Esophagus muscularis mucosa (tissue), 4 donors: ENCODE results near the gene ASB16. TPM values are rescaled to one million over a fixed set of nuclear protein-coding genes. Genes with fewer than 3 reads are reported as not detected.

Experiments
- DNase-seq: peaks from one replicate; pipeline ENCODE4 v3.0.0-alpha.2; 2017; ENCODE audit errors: extremely low spot score
- H3K27ac ChIP-seq, 4 donors: fragments of 200-600 bp; sonication (generic); replicated peaks in 1 of 4; 1 replicate in 3 of 4; 2 replicates in 1 of 4; pipeline ENCODE4 v1.5.1; 2016 to 2019; ENCODE audit warnings: mild to moderate bottlenecking in 1 of 4
- H3K27me3 ChIP-seq, 4 donors: fragments of 200-600 bp; sonication (generic); one replicate each; pipeline versions ENCODE4 v1.5.1 to v1.6.0; 2016 to 2019
- H3K36me3 ChIP-seq, 4 donors: fragments of 200-600 bp; sonication (generic); one replicate each; pipeline ENCODE4 v1.5.1; 2016 to 2019
- H3K4me1 ChIP-seq, 4 donors: fragments of 200-600 bp; sonication (generic); one replicate each; pipeline ENCODE4 v1.5.1; 2016 to 2019
- H3K4me3 ChIP-seq, 4 donors: fragments of 200-600 bp; sonication (generic); 1 replicate in 2 of 4; 2 replicates in 2 of 4; pipeline ENCODE4 v1.5.1; 2016 to 2019; ENCODE audit warnings: mild to moderate bottlenecking in 4 of 4, moderate library complexity in 1 of 4
- H3K9me3 ChIP-seq, 4 donors: fragments of 200-600 bp; sonication (generic); 1 replicate in 3 of 4; 2 replicates in 1 of 4; pipeline ENCODE4 v1.5.1; 2016 to 2019
- EP300 ChIP-seq: sonication (generic); formaldehyde crosslinking; IDR thresholded peaks from one replicate; pipeline ENCODE4 v1.6.1; 2017; ENCODE audit warnings: antibody characterized with exemption
- POLR2A ChIP-seq: fragments of 450-650 bp; IDR thresholded peaks from one replicate; pipeline ENCODE4 v1.6.1; 2017; ENCODE audit warnings: antibody characterized with exemption, moderate library complexity, mild to moderate bottlenecking, low read depth
- POLR2AphosphoS5 ChIP-seq, 2 donors: sonication (generic); formaldehyde crosslinking; IDR thresholded peaks; one replicate each; pipeline ENCODE4 v1.6.1; 2017; ENCODE audit warnings: antibody characterized with exemption in 2 of 2
- WGBS: methylation state at CpG from one replicate; pipeline ENCODE4 v1.1.5; 2018; 5-methylcytosine and 5-hydroxymethylcytosine counted together
- intact Hi-C: fragments of 100-400 bp; cut with DNase I; formaldehyde crosslinking; loops from one replicate; pipeline ENCODE4 v1.15.1; 2023
- total RNA-seq, 4 donors: library from RNA; depleted of rRNA; stranded (reverse); fragments of >200 nt; gene quantifications; one replicate each; pipeline versions ENCODE4 v1.1.0 to v1.2.1, GENCODE V29; 2016
- TF ChIP-seq, protein P1 (sequence below), 3 experiments: fragments of 200-600 bp in 2 of 3; fragments of 450-650 bp in 1 of 3; sonication (generic) in 2 of 3; IDR thresholded peaks; one replicate each; pipeline ENCODE4 v1.5.1; 2017 to 2019; ENCODE audit warnings: antibody characterized with exemption in 3 of 3, mild to moderate bottlenecking in 2 of 3, moderate library complexity in 1 of 3

ASB16 gene
- total RNA-seq, 4 donors from 2014 or later, result 3.3 to 10.8 (median 6.0) TPM

DNA sequence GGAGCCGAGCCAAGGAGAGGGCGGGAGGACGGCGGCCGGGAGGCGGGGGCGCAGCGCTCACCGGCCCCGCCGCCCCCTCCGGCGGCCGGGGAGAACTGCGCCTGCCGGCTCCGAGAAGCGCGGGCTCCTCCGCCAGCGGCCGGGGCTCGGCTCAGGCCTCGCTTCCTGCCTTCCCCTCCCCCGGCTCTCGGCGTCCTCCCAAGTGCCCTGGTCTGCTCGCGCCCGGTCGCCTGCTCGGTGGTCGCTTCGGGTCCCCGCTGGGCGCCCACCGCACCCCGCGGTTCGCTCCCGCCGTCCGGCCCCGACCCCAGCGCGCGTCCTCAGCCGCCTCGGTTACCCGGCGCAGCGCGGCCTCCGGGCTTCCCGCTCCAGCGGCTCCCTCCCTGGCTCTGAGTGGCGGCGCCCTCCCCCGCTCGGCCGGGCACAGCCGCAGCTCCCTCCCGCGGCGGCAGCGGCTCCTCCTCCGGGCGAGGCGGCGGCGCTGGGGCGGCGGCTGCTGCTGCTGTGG, 48.7 kb downstream of the ASB16 start:
- no CpG with 5 or more reads among the region's 73 CpGs for WGBS
- no peak for TF ChIP-seq EP300
- TF ChIP-seq, protein P1, sequence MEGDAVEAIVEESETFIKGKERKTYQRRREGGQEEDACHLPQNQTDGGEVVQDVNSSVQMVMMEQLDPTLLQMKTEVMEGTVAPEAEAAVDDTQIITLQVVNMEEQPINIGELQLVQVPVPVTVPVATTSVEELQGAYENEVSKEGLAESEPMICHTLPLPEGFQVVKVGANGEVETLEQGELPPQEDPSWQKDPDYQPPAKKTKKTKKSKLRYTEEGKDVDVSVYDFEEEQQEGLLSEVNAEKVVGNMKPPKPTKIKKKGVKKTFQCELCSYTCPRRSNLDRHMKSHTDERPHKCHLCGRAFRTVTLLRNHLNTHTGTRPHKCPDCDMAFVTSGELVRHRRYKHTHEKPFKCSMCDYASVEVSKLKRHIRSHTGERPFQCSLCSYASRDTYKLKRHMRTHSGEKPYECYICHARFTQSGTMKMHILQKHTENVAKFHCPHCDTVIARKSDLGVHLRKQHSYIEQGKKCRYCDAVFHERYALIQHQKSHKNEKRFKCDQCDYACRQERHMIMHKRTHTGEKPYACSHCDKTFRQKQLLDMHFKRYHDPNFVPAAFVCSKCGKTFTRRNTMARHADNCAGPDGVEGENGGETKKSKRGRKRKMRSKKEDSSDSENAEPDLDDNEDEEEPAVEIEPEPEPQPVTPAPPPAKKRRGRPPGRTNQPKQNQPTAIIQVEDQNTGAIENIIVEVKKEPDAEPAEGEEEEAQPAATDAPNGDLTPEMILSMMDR (IDR thresholded peaks at IDR 0.05), result peak; percentile 32 to 71 (median 39)
- TF ChIP-seq POLR2AphosphoS5 (IDR thresholded peaks at IDR 0.05), result peak in 1 of 2 donors; percentile 4
- no peak for TF ChIP-seq POLR2A
- H3K36me3 ChIP-seq, result peaks cover 26 to 31% (median 30%) of the 10 kb centered on the region in 4 donors
- peak overlapping the region; percentile 92 to 98 (median 96) for H3K4me3 ChIP-seq
- intact Hi-C loops, result loop anchor here (2.0 kb wide), 1 partner anchor 106 kb away; the partner anchor contains the start of gene SLC25A39
- peak overlapping the region; percentile 100 for H3K27ac ChIP-seq
- no peaks in the 10 kb centered on the region for H3K27me3 ChIP-seq
- DNase-seq, result no peak
- peaks cover 38 to 59% (median 48%) of the 10 kb centered on the region in 4 donors for H3K4me1 ChIP-seq
- H3K9me3 ChIP-seq, result no peaks in the 10 kb centered on the region

DNA sequence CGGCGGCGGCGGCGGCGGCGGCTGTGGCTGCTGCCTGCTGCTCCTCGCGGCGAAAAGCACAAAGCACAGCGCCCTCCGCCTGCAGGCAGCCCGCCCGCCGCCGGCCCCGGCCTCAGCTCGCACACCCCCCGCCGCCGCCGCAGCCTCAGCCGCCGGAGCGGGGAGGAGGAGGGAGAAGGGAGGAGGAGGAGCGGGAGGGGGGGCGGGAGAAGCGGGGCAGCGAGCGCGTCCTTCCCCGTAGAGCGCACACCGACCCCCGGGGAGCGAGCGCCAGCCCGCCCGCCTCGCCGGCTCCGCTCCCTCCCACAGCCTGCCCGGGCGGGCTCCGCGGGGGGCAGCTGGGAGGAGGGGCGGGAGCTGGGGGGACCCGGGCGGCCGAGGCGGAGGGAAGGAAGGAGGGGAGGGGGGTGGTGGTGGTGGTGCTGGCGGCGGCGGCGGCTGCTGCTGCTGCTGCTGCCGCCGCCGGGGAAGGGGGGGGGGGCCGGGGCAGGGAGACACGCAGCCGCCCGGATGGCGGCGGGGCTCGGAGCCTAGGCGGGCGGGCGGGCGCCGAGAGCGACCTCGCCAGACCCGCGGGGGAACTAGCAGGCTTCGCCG, 49.2 kb downstream of the ASB16 start, which contains the start of gene UBTF:
Gene UBTF (minus strand): TSS at position 60 of the 597 bp plus-strand sequence. CDS start 1,446 bp downstream, outside the sequence.
- 3% methylated on average over 18 of the region's 76 CpGs for WGBS
- DNase-seq, result peak; percentile 92
- peak within 1 kb of the TSS; percentile 100 for H3K27ac ChIP-seq
- H3K4me3 ChIP-seq, result peak within 1 kb of the TSS; percentile 92 to 98 (median 96)
- intact Hi-C loops, result loop anchor here (2.0 kb wide), 1 partner anchor 105 kb away; the partner anchor contains the start of gene SLC25A39
- no peak for TF ChIP-seq EP300
- TF ChIP-seq, protein P1 (IDR thresholded peaks at IDR 0.05), result no peak
- no peak for TF ChIP-seq POLR2A
- TF ChIP-seq POLR2AphosphoS5 (IDR thresholded peaks at IDR 0.05), result no peak
- H3K27me3 ChIP-seq, result no peaks in the 10 kb centered on the region
- peaks cover 20 to 25% (median 24%) of the 10 kb centered on the region in 4 donors for H3K36me3 ChIP-seq
- H3K9me3 ChIP-seq, result no peaks in the 10 kb centered on the region
- peaks cover 38 to 62% (median 53%) of the 10 kb centered on the region in 4 donors for H3K4me1 ChIP-seq

DNA sequence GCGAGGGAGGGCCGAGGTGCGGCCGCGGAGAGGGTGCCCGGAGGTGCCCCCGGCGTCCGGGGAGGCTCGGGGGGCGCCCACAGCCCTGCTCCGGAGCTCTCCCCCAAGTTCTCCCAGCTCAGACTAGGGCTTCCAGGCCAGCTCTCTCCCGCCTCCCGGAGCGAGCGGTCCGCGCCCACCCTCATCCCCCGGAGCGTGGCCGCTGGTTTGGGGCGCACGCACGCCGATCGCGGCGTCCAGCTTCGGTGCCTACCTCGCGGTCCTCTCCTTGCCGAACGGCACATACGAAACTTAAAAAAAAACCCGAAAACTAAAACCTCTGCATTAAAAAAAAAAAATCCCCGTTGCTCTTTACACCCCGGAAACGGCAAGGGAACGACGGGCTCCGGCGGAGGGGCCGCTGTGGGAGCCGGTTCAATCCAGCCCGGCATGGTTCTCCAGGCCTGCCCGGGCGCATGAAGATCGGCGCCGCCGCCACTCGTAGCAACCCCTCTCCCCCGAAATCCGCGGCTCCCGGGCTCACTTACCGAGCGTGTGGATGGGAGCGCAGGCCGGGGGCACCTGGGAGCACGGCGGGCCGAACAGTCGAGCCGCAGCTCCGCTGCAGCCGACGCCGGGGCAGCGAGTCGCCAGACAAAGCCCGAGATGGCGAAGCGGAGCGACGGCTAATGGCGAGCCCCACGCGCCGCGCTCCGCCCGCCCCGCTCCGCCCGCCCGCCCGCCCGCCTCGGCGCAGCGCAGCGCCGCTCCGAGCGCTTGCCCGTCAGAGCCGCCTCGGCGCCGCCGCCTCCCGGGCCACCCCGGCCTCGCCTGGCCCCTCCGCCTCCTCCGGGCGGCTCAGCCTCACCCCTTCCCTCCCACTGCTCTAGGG, 49.9 kb downstream of the ASB16 start:
- H3K27ac ChIP-seq, result peak overlapping the region; percentile 100
- intact Hi-C loops, result no loop called here
- peaks cover 13 to 18% (median 17%) of the 10 kb centered on the region in 4 donors for H3K36me3 ChIP-seq
- peak overlapping the region; percentile 92 to 98 (median 96) for H3K4me3 ChIP-seq
- H3K27me3 ChIP-seq, result no peaks in the 10 kb centered on the region
- H3K9me3 ChIP-seq, result no peaks in the 10 kb centered on the region
- peaks cover 38 to 58% (median 53%) of the 10 kb centered on the region in 4 donors for H3K4me1 ChIP-seq
- TF ChIP-seq EP300 (no peak), POLR2AphosphoS5 (IDR thresholded peaks at IDR 0.05) (no peak), POLR2A (no peak)
- TF ChIP-seq, protein P1 (IDR thresholded peaks at IDR 0.05), result no peak
- no peak for DNase-seq
- 0% methylated on average over 20 of the region's 108 CpGs for WGBS

DNA sequence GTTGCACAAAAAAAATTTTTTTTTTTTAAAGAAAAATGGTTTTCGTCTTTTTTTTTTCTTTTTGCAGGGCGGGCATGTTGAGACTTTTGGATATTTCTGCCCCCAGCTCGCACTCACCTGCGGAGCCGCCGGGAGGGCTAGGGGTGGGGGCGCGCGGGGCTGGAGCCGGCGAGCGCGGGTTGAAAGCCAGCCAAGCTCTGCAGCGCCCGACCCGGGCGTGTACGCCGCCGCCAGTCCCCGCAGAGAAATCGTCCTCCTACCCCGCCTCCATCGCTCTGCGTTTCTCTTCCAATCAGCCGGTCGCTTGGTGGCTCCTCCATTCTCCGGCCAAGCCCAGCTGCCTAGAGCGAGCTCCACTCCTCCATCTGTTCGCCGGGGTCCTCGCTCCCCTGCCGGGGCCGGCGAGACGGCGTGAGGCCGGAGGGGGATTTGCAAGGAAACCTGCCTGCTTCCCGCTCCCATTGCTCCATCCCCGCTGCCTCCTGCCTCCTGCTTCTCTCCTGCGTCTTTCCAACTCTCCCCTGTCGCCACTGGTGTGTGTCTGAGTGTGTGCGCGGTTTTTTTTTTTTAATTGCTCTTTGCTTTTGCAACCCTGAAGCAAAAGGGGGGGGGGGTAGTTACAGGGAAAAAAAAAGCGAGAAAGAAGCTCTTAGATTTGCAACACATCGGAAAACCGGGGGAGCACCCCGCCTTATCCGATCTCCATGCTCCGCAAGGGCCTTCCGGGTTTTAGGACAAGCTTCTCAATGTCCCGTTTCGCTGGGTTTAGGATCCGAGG, 50.8 kb downstream of the ASB16 start:
- Histone ChIP-seq H3K9me3 (no peaks in the 10 kb centered on the region), H3K36me3 (peaks cover 5 to 10% (median 9%) of the 10 kb centered on the region in 4 donors), H3K4me3 (peak overlapping the region; percentile 92 to 98 (median 96)), H3K27ac (peak overlapping the region; percentile 100), H3K27me3 (no peaks in the 10 kb centered on the region), H3K4me1 (peaks cover 38 to 49% (median 48%) of the 10 kb centered on the region in 4 donors)
- DNase-seq, result peak; percentile 95
- TF ChIP-seq EP300 (no peak), POLR2AphosphoS5 (IDR thresholded peaks at IDR 0.05) (peak; percentile 21 to 30), POLR2A (no peak)
- intact Hi-C loops, result no loop called here
- under 1% methylated on average over 52 of the region's 54 CpGs for WGBS
